Kidney epithelial cell (primary cell): Measurements from ENCODE around the gene SLC2A3. TPM values are rescaled to one million over a fixed set of nuclear protein-coding genes. Genes with fewer than 3 reads are reported as not detected.
"Not testable (repeated sequence)": the region's sequence is repeated elsewhere in the genome, so short reads cannot be mapped to it uniquely, and the experiment has no call there.

Source experiments
- DNase-seq: peaks from one replicate; pipeline ENCODE4 v3.0.0-alpha.2; 2010; ENCODE audit warnings: low read depth
- H3K27me3 ChIP-seq: 2 replicates; pipeline ENCODE4 v1.6.0; 2011; ENCODE audit warnings: low read length; ENCODE audit not compliant: control insufficient read depth, insufficient read depth
- H3K36me3 ChIP-seq: 2 replicates; pipeline ENCODE4 v1.5.1; 2011; ENCODE audit warnings: low read length; ENCODE audit not compliant: control insufficient read depth, insufficient read depth
- H3K4me3 ChIP-seq: 2 replicates; pipeline ENCODE4 v1.5.1; 2011; ENCODE audit warnings: low read depth, mild to moderate bottlenecking, control low read depth, low read length
- CTCF ChIP-seq: IDR thresholded peaks from 2 replicates; pipeline ENCODE4 v1.5.1; 2011; ENCODE audit warnings: mild to moderate bottlenecking, moderate library complexity, low read length, control low read depth, inconsistent platforms; ENCODE audit not compliant: insufficient read depth, poor library complexity, severe bottlenecking
- total RNA-seq: library from RNA; depleted of rRNA; stranded (reverse); fragments of >200 nt; gene quantifications from 2 replicates; pipeline ENCODE4 v1.2.3, GENCODE V29; 2015

The SLC2A3 gene
- total RNA-seq, 1 donor from 2014 or later, result 21.7 TPM

GRCh38 chr12:7884689-7885088 lies 51.3 kb downstream of the SLC2A3 start:
- Histone ChIP-seq H3K4me3 (no peak overlapping the region), H3K36me3 (no peaks in the 10 kb centered on the region), H3K27me3 (no peaks in the 10 kb centered on the region)
- DNase-seq, result no peak
- no peak for TF ChIP-seq CTCF

GRCh38 chr12:7881736-7882120 lies 54.3 kb downstream of the SLC2A3 start:
- H3K36me3 ChIP-seq, DNase-seq, H3K27me3 ChIP-seq, H3K4me3 ChIP-seq: not testable (repeated sequence)

GRCh38 chr12:7880952-7881735 lies 54.8 kb downstream of the SLC2A3 start:
- not testable (repeated sequence) for DNase-seq, H3K36me3 ChIP-seq, H3K27me3 ChIP-seq, H3K4me3 ChIP-seq

GRCh38 chr12:7879246-7879645 lies 56.7 kb downstream of the SLC2A3 start:
- H3K27me3 ChIP-seq, result no peaks in the 10 kb centered on the region
- no peaks in the 10 kb centered on the region for H3K36me3 ChIP-seq
- no peak overlapping the region for H3K4me3 ChIP-seq
- no peak for TF ChIP-seq CTCF
- DNase-seq, result no peak

- Histone ChIP-seq H3K27me3 (peaks cover 10% of the 10 kb centered on the region), H3K36me3 (no peaks in the 10 kb centered on the region), H3K4me3 (no peak overlapping the region)
- DNase-seq, result no peak
- TF ChIP-seq CTCF, result no peak
These were observed 58.6 kb downstream of the SLC2A3 start for GRCh38 chr12:7877420-7877819.

GRCh38 chr12:7872566-7873319 lies 63.2 kb downstream of the SLC2A3 start, which contains the start of gene SLC2A14:
Gene SLC2A14, minus strand, starts transcription at chr12:7872915. Its CDS starts 3,035 bp downstream, at chr12:7869880.
- DNase-seq, result no peak
- H3K36me3 ChIP-seq, result no peaks in the 10 kb centered on the region
- H3K27me3 ChIP-seq, result peaks cover 21% of the 10 kb centered on the region
- no peak within 1 kb of the TSS for H3K4me3 ChIP-seq
- no peak for TF ChIP-seq CTCF
